Vagina (tissue), 2 donors: ENCODE data around the gene MTX1.

Source experiments
- POLR2A ChIP-seq, 2 donors: fragments of 450-650 bp; IDR thresholded peaks; one replicate each; pipeline ENCODE4 v1.6.1; 2017; ENCODE audit warnings: antibody characterized with exemption in 2 of 2, mild to moderate bottlenecking in 2 of 2, moderate library complexity in 2 of 2
- POLR2AphosphoS5 ChIP-seq, 2 donors: sonication (generic); formaldehyde crosslinking; IDR thresholded peaks; one replicate each; pipeline ENCODE4 v1.9.0; 2017; ENCODE audit warnings: antibody characterized with exemption in 2 of 2, mild to moderate bottlenecking in 2 of 2, low read depth in 1 of 2; ENCODE audit not compliant: insufficient read depth in 1 of 2
- TF ChIP-seq, protein P1 (sequence below), 3 experiments: fragments of 450-650 bp in 2 of 3; fragments of 200-600 bp in 1 of 3; sonication (generic) in 1 of 3; IDR thresholded peaks; one replicate each; pipeline ENCODE4 v1.5.1; 2017 to 2019; ENCODE audit warnings: antibody characterized with exemption in 3 of 3, mild to moderate bottlenecking in 2 of 3, moderate library complexity in 2 of 3

- TF ChIP-seq, protein P1, sequence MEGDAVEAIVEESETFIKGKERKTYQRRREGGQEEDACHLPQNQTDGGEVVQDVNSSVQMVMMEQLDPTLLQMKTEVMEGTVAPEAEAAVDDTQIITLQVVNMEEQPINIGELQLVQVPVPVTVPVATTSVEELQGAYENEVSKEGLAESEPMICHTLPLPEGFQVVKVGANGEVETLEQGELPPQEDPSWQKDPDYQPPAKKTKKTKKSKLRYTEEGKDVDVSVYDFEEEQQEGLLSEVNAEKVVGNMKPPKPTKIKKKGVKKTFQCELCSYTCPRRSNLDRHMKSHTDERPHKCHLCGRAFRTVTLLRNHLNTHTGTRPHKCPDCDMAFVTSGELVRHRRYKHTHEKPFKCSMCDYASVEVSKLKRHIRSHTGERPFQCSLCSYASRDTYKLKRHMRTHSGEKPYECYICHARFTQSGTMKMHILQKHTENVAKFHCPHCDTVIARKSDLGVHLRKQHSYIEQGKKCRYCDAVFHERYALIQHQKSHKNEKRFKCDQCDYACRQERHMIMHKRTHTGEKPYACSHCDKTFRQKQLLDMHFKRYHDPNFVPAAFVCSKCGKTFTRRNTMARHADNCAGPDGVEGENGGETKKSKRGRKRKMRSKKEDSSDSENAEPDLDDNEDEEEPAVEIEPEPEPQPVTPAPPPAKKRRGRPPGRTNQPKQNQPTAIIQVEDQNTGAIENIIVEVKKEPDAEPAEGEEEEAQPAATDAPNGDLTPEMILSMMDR (IDR thresholded peaks at IDR 0.05): no peak
- TF ChIP-seq POLR2A (IDR thresholded peaks at IDR 0.05) (no peak), POLR2AphosphoS5 (IDR thresholded peaks at IDR 0.05; ENCODE audit: insufficient read depth in 1 of 2, low read depth in 1 of 2) (no peak)
Observed at GRCh38 chr1:155263067-155263466, 54.6 kb downstream of the MTX1 start.
